Testis (tissue), 3 donors: ENCODE data around the gene ACSL1. TPM values are rescaled to one million over a fixed set of nuclear protein-coding genes. Genes with fewer than 3 reads are reported as not detected.

ENCODE experiments used
- DNase-seq: peaks from one replicate; pipeline ENCODE4 v3.0.0-alpha.2; 2019
- H3K27ac ChIP-seq, 2 donors: fragments of 200-600 bp; sonication (generic); one replicate each; pipeline ENCODE4 v1.5.1; 2019
- H3K27me3 ChIP-seq: fragments of 200-600 bp; sonication (generic); one replicate; pipeline ENCODE4 v1.5.1; 2019
- H3K36me3 ChIP-seq: fragments of 200-600 bp; sonication (generic); one replicate; pipeline ENCODE4 v1.5.1; 2017; ENCODE audit warnings: low read depth; ENCODE audit errors: missing control alignments
- H3K4me1 ChIP-seq: fragments of 200-600 bp; sonication (generic); one replicate; pipeline ENCODE4 v1.5.1; 2019
- H3K4me3 ChIP-seq, 2 donors: fragments of 200-600 bp; sonication (generic); one replicate each; pipeline ENCODE4 v1.5.1; 2017 to 2019
- H3K9me3 ChIP-seq: fragments of 200-600 bp; sonication (generic); one replicate; pipeline ENCODE4 v1.5.1; 2017
- CTCF ChIP-seq, 3 experiments: fragments of 450-650 bp in 2 of 3; fragments of 200-600 bp in 1 of 3; sonication (generic) in 1 of 3; IDR thresholded peaks; one replicate each; pipeline ENCODE4 v1.5.1; 2016 to 2019; ENCODE audit warnings: antibody characterized with exemption in 3 of 3, mild to moderate bottlenecking in 2 of 3, moderate library complexity in 1 of 3
- POLR2A ChIP-seq: fragments of 450-650 bp; IDR thresholded peaks from one replicate; pipeline ENCODE4 v1.6.1; 2017; ENCODE audit warnings: antibody characterized with exemption, mild to moderate bottlenecking, moderate library complexity
- WGBS, 2 donors: methylation state at CpG; one replicate each; pipeline ENCODE4 v1.1.5; 2018; 5-methylcytosine and 5-hydroxymethylcytosine counted together
- intact Hi-C: fragments of 100-400 bp; cut with DNase I; formaldehyde crosslinking; loops from one replicate; pipeline ENCODE4 v1.15.1; 2023; ENCODE audit warnings: low total_unique reads
- polyA plus RNA-seq: library from polyadenylated mRNA; stranded (reverse); fragments of 350-450 nt; fragmentation: Illumina TruSeq; extraction: RNeasy Lipid Tissue Mini Kit (QIAGEN cat#74804); gene quantifications from one replicate; pipeline ENCODE4 v1.2.3, GENCODE V29; 2014; ENCODE audit warnings: low read depth, low replicate concordance; ENCODE audit not compliant: insufficient read depth
- total RNA-seq, 2 donors: library from RNA; depleted of rRNA; stranded (reverse); fragments of >200 nt; gene quantifications; one replicate each; pipeline ENCODE4 v1.2.3, GENCODE V29; 2016

ACSL1 gene
- total and polyA plus RNA-seq, 3 donors from 2014 or later = 31.6 to 81.8 (median 59.8) TPM

GRCh38 chr4:184850431-184851199 is 24.8 kb upstream of the ACSL1 start:
- TF ChIP-seq POLR2A = no peak
- no peak for TF ChIP-seq CTCF (IDR thresholded peaks at IDR 0.05)
- Histone ChIP-seq H3K27ac (no peak overlapping the region), H3K36me3 (no peaks in the 10 kb centered on the region), H3K4me1 (no peaks in the 10 kb centered on the region), H3K4me3 (no peak overlapping the region), H3K9me3 (no peaks in the 10 kb centered on the region), H3K27me3 (no peaks in the 10 kb centered on the region)
- WGBS, 2 donors = 82% methylated on average over 10 of the region's 10 CpGs
- intact Hi-C loops = no loop called here
- DNase-seq = no peak

GRCh38 chr4:184850018-184850417 is 24.2 kb upstream of the ACSL1 start:
- TF ChIP-seq POLR2A = no peak
- no peak overlapping the region for H3K4me3 ChIP-seq
- H3K9me3 ChIP-seq = no peaks in the 10 kb centered on the region
- H3K27ac ChIP-seq = no peak overlapping the region
- 78 to 83% methylated on average over 3 of the region's 3 CpGs for WGBS, 2 donors
- H3K36me3 ChIP-seq = no peaks in the 10 kb centered on the region
- no peaks in the 10 kb centered on the region for H3K4me1 ChIP-seq
- intact Hi-C loops = no loop called here
- no peak for DNase-seq
- H3K27me3 ChIP-seq = no peaks in the 10 kb centered on the region

GRCh38 chr4:184849185-184849584 is 23.4 kb upstream of the ACSL1 start:
- intact Hi-C loops = no loop called here
- Histone ChIP-seq H3K27ac (no peak overlapping the region), H3K4me1 (no peaks in the 10 kb centered on the region), H3K9me3 (no peaks in the 10 kb centered on the region), H3K4me3 (no peak overlapping the region), H3K27me3 (no peaks in the 10 kb centered on the region), H3K36me3 (no peaks in the 10 kb centered on the region)
- WGBS, 2 donors = 62 to 94% methylated on average over 3 of the region's 3 CpGs
- no peak for TF ChIP-seq CTCF (IDR thresholded peaks at IDR 0.05)
- TF ChIP-seq POLR2A = no peak
- no peak for DNase-seq

GRCh38 chr4:184848510-184848909 is 22.7 kb upstream of the ACSL1 start:
- 75 to 84% methylated on average over 3 of the region's 3 CpGs for WGBS, 2 donors
- no peak for DNase-seq
- intact Hi-C loops = no loop called here

GRCh38 chr4:184846531-184846930 is 20.8 kb upstream of the ACSL1 start:
- TF ChIP-seq CTCF (IDR thresholded peaks at IDR 0.05) = no peak
- no peak for TF ChIP-seq POLR2A
- no peak for DNase-seq
- Histone ChIP-seq H3K27ac (no peak overlapping the region), H3K4me3 (no peak overlapping the region), H3K4me1 (no peaks in the 10 kb centered on the region), H3K27me3 (no peaks in the 10 kb centered on the region), H3K9me3 (no peaks in the 10 kb centered on the region), H3K36me3 (no peaks in the 10 kb centered on the region)
- intact Hi-C loops = no loop called here
- WGBS, 2 donors = 86 to 89% methylated on average over 3 of the region's 3 CpGs

More at GRCh38 chr4:184848510-184848909, 22.7 kb upstream of the ACSL1 start:
- Histone ChIP-seq H3K4me3 (no peak overlapping the region), H3K9me3 (no peaks in the 10 kb centered on the region), H3K27ac (no peak overlapping the region), H3K36me3 (no peaks in the 10 kb centered on the region), H3K4me1 (no peaks in the 10 kb centered on the region), H3K27me3 (no peaks in the 10 kb centered on the region)
- TF ChIP-seq POLR2A = no peak
